Mesendoderm (in vitro differentiated cells): Measurements from ENCODE around the gene KRT86.

Experiments used
- DNase-seq: peaks from one replicate; pipeline ENCODE4 v3.0.0; 2013
- H2AK5ac ChIP-seq: 2 replicates; pipeline ENCODE4 v1.6.1; 2013; ENCODE audit warnings: low read length, inconsistent platforms
- H2BK120ac ChIP-seq: 2 replicates; pipeline ENCODE4 v1.6.1; 2013; ENCODE audit warnings: low read depth, mild to moderate bottlenecking, low read length, moderate library complexity, mixed read lengths
- H2BK15ac ChIP-seq: replicated peaks from 2 replicates; pipeline ENCODE4 v1.6.1; 2013; ENCODE audit warnings: low read depth, mild to moderate bottlenecking, moderate library complexity
- H2BK5ac ChIP-seq: 2 replicates; pipeline ENCODE4 v1.6.1; 2013; ENCODE audit warnings: low read length, inconsistent platforms
- H3K18ac ChIP-seq: 2 replicates; pipeline ENCODE4 v1.6.1; 2013; ENCODE audit warnings: mild to moderate bottlenecking, low read length, mixed read lengths
- H3K23ac ChIP-seq: one replicate; pipeline ENCODE4 v1.6.1; 2013; ENCODE audit warnings: low read length
- H3K27ac ChIP-seq: 2 replicates; pipeline ENCODE4 v1.5.1; 2013; ENCODE audit warnings: low read depth, mild to moderate bottlenecking, inconsistent platforms, low read length, moderate library complexity
- H3K27me3 ChIP-seq: 2 replicates; pipeline ENCODE4 v1.6.1; 2013; ENCODE audit warnings: low read length, control low read depth, mild to moderate bottlenecking, inconsistent platforms; ENCODE audit not compliant: insufficient read depth, poor library complexity
- H3K36me3 ChIP-seq: 2 replicates; pipeline ENCODE4 v1.6.1; 2013; ENCODE audit warnings: low read length, inconsistent platforms; ENCODE audit not compliant: control insufficient read depth, insufficient read depth
- H3K4ac ChIP-seq: one replicate; pipeline ENCODE4 v1.6.1; 2013; ENCODE audit warnings: low read depth, mild to moderate bottlenecking, low read length, moderate library complexity
- H3K4me1 ChIP-seq: 2 replicates; pipeline ENCODE4 v1.6.1; 2013; ENCODE audit warnings: low read depth, low read length, inconsistent platforms; ENCODE audit not compliant: control insufficient read depth
- H3K4me2 ChIP-seq: 2 replicates; pipeline ENCODE4 v1.6.1; 2013; ENCODE audit warnings: low read length
- H3K4me3 ChIP-seq: 2 replicates; pipeline ENCODE4 v1.5.1; 2013; ENCODE audit warnings: mild to moderate bottlenecking, low read length
- H3K56ac ChIP-seq: one replicate; pipeline ENCODE4 v1.6.1; 2013; ENCODE audit warnings: low read length
- H3K79me1 ChIP-seq: 2 replicates; pipeline ENCODE4 v1.6.1; 2013; ENCODE audit warnings: low read length, inconsistent platforms
- H3K79me2 ChIP-seq: 2 replicates; pipeline ENCODE4 v1.6.1; 2013; ENCODE audit warnings: mild to moderate bottlenecking, low read length; ENCODE audit not compliant: control insufficient read depth, insufficient read depth
- H3K9ac ChIP-seq: 2 replicates; pipeline ENCODE4 v1.6.1; 2013; ENCODE audit warnings: low read length, inconsistent platforms
- H4K5ac ChIP-seq: one replicate; pipeline ENCODE4 v1.6.1; 2013; ENCODE audit warnings: low read length
- H4K8ac ChIP-seq: one replicate; pipeline ENCODE4 v1.6.1; 2013; ENCODE audit warnings: low read depth, mild to moderate bottlenecking, control low read depth, low read length, moderate library complexity
- WGBS: extraction: QIAGEN DNeasy Blood & Tissue Kit; methylation state at CpG from one replicate; pipeline ENCODE4 v1.1.7; 2013; ENCODE audit warnings: low lambda C conversion rate, missing lambda C conversion rate; ENCODE audit not compliant: insufficient coverage; ENCODE audit errors: extremely low coverage; 5-methylcytosine and 5-hydroxymethylcytosine counted together

Gene KRT86

DNA sequence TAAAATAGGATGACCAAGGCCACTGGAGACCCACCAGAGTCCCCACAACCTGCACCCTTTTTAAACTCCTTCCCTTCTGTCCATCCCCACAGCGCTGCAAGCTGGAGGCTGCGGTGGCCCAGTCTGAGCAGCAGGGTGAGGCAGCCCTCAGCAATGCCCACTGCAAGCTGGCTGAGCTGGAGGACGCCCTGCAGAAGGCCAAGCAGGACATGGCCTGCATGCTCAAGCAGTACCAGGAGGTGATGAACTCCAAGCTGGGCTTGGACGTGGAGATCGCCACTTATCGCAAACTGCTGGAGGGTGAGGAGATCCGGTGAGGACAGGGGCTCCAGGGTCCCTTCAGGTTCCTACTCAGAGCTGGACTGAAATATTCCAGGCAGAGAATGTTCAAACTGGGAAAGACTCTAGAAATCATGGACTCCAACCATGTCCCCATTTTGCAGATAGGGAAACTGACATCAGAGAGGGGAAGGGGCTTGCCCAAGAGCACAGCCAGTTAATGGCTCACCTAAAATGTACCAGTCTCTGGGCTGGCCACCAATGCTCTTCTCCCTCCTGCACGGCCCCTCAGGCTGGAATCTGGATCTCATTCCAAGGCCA, 75.7 kb downstream of the KRT86 start:
- no peak for DNase-seq
- H4K5ac ChIP-seq: no peak overlapping the region
- no peak overlapping the region for H3K18ac ChIP-seq
- no peaks in the 10 kb centered on the region for H3K36me3 ChIP-seq
- no peak overlapping the region for H3K23ac ChIP-seq
- no peak overlapping the region for H3K27ac ChIP-seq
- no peak overlapping the region for H2BK5ac ChIP-seq
- no peak overlapping the region for H4K8ac ChIP-seq
- H3K4me1 ChIP-seq: no peaks in the 10 kb centered on the region
- no peak overlapping the region for H3K56ac ChIP-seq
- H3K27me3 ChIP-seq: no peaks in the 10 kb centered on the region
- H3K79me1 ChIP-seq: no peaks in the 10 kb centered on the region
- no peak overlapping the region for H2AK5ac ChIP-seq
- no peak overlapping the region for H3K4me2 ChIP-seq
- no CpG with 5 or more reads among the region's 8 CpGs for WGBS
- H3K9ac ChIP-seq: no peak overlapping the region
- no peak overlapping the region for H2BK120ac ChIP-seq
- H2BK15ac ChIP-seq: no peak overlapping the region
- no peak overlapping the region for H3K4ac ChIP-seq
- H3K79me2 ChIP-seq: no peaks in the 10 kb centered on the region
- H3K4me3 ChIP-seq: no peak overlapping the region

DNA sequence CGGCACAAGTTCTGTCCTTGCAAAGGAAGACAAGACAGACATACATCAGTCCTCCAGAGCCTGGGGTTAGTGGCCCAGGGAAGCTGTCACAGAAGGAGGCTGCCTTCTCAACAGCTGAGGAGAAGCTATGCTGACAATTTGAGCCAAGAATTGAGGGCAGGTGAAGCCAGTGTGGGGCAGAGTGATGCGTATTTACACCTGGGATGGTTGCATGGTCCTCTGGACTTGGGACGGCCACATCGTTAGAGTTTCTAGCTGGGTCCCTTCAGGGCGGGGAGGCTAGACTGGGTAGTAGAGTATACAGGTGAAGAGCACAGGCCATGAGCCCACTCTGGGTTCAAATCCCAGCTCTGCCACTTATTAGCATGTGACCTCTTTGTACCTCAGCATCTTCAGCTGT, 76.3 kb downstream of the KRT86 start:
- Histone ChIP-seq H3K79me1 (no peaks in the 10 kb centered on the region), H2BK5ac (no peak overlapping the region), H3K4me2 (no peak overlapping the region), H3K18ac (no peak overlapping the region), H3K56ac (no peak overlapping the region), H3K23ac (no peak overlapping the region), H3K4me3 (no peak overlapping the region), H4K5ac (no peak overlapping the region), H2BK15ac (no peak overlapping the region), H3K9ac (no peak overlapping the region), H2BK120ac (no peak overlapping the region), H3K36me3 (no peaks in the 10 kb centered on the region), H2AK5ac (no peak overlapping the region), H3K79me2 (no peaks in the 10 kb centered on the region), H4K8ac (no peak overlapping the region), H3K27ac (no peak overlapping the region), H3K27me3 (no peaks in the 10 kb centered on the region), H3K4me1 (no peaks in the 10 kb centered on the region), H3K4ac (no peak overlapping the region)
- no CpG with 5 or more reads among the region's 5 CpGs for WGBS
- no peak for DNase-seq

DNA sequence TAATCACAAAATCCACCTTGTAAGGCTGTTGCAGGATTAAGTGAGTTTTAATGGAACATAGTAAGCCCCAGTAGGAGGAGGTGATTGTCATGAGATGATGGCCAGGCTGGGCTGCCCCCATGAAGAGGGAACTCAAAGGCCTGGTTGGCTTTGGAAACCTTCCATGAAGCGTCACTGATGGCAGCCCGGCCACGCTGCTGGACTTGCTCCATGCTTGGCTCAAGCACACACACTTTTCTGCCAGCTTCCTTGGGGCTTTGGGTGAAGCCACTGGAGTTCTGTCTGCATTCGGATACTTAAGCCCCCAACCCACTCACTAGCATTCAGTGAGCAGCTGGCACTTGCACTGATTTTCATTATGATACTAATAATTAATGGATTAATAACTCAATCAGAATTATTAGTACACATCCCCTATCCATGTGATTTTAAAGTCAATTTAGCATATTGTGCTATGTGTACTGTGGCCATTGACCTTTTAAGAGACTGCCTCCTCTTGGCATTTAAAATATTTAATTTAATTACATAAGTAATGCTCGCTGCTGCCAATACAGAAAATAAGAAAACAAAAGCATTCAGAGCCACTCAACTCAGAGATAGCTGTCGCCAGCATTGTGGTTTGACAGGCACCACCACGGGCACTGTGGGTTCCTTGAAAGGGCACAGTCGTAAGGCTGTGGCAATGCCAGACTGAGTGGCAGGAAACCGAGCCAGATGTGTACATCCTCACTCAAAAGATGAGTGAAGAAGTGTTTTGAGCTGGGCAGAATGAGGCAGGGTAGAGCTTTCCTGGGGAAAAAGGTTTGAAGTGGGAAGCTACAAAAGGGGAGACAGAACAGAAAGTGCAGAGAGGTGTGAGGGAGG, 77.0 kb downstream of the KRT86 start:
- no peak overlapping the region for H3K18ac ChIP-seq
- no peaks in the 10 kb centered on the region for H3K79me1 ChIP-seq
- no peaks in the 10 kb centered on the region for H3K36me3 ChIP-seq
- H3K27me3 ChIP-seq: no peaks in the 10 kb centered on the region
- no peak overlapping the region for H4K8ac ChIP-seq
- H3K4me2 ChIP-seq: no peak overlapping the region
- H3K79me2 ChIP-seq: no peaks in the 10 kb centered on the region
- H2BK5ac ChIP-seq: no peak overlapping the region
- H3K23ac ChIP-seq: no peak overlapping the region
- H3K4me1 ChIP-seq: no peaks in the 10 kb centered on the region
- H2BK15ac ChIP-seq: no peak overlapping the region
- H3K56ac ChIP-seq: no peak overlapping the region
- no peak overlapping the region for H3K4ac ChIP-seq
- H2AK5ac ChIP-seq: no peak overlapping the region
- DNase-seq: no peak
- H3K4me3 ChIP-seq: no peak overlapping the region
- no peak overlapping the region for H3K27ac ChIP-seq
- H4K5ac ChIP-seq: no peak overlapping the region
- no CpG with 5 or more reads among the region's 9 CpGs for WGBS
- no peak overlapping the region for H2BK120ac ChIP-seq
- H3K9ac ChIP-seq: no peak overlapping the region

DNA sequence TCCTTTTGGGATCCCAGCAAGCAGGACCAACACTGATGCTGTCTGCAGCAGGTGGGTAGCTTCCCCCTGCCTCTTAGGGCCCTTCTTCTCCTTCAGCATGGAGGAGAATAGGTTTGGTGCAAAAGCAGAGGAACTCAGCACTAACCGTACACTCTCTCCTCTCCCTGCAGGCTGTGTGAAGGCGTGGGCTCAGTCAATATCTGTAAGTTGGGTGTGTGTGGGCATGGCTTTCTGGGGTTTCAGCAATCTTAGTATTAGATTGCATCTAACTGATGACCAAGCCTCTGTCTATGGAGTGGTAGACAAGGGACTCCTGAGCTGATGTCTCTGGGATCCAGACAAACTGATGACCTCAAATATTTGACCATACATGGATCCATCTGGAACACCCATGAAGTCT, 78.5 kb downstream of the KRT86 start:
- Histone ChIP-seq H3K4me3 (no peak overlapping the region), H3K23ac (no peak overlapping the region), H3K9ac (no peak overlapping the region), H2AK5ac (no peak overlapping the region), H4K5ac (no peak overlapping the region), H3K27ac (no peak overlapping the region), H2BK120ac (no peak overlapping the region), H3K36me3 (no peaks in the 10 kb centered on the region), H3K4me2 (no peak overlapping the region), H3K27me3 (no peaks in the 10 kb centered on the region), H3K4me1 (no peaks in the 10 kb centered on the region), H3K18ac (no peak overlapping the region), H4K8ac (no peak overlapping the region), H3K4ac (no peak overlapping the region), H2BK15ac (no peak overlapping the region), H3K56ac (no peak overlapping the region), H3K79me2 (no peaks in the 10 kb centered on the region), H2BK5ac (no peak overlapping the region), H3K79me1 (no peaks in the 10 kb centered on the region)
- no CpG with 5 or more reads among the region's 2 CpGs for WGBS
- DNase-seq: no peak

DNA sequence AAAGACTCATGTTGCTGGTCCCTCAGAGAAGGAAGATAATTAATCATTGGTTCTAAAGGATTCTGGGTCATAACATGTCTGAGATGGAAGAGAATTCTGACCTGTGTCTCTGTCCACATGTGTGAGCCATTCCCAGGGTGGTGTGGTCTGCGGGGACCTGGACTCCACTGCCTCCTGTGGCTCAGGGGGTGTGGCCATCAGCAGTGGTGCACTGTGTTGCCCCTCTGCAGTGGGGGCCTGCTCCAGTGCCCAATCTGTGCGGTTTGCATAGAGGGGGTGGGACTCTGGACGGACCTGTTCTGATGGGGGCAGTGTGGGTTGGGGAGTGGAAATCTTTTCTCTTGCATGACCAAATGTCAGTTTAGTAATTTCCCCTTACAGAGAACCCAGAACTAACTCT, 79.3 kb downstream of the KRT86 start:
- Histone ChIP-seq H3K4me2 (no peak overlapping the region), H3K36me3 (no peaks in the 10 kb centered on the region), H3K4me1 (no peaks in the 10 kb centered on the region), H3K27me3 (no peaks in the 10 kb centered on the region), H3K18ac (no peak overlapping the region), H3K79me1 (no peaks in the 10 kb centered on the region), H4K8ac (no peak overlapping the region), H3K27ac (no peak overlapping the region), H2BK15ac (no peak overlapping the region), H3K23ac (no peak overlapping the region), H3K9ac (no peak overlapping the region), H3K4ac (no peak overlapping the region), H3K79me2 (no peaks in the 10 kb centered on the region), H2BK5ac (no peak overlapping the region), H4K5ac (no peak overlapping the region), H3K4me3 (no peak overlapping the region), H2AK5ac (no peak overlapping the region), H2BK120ac (no peak overlapping the region), H3K56ac (no peak overlapping the region)
- no CpG with 5 or more reads among the region's 3 CpGs for WGBS
- DNase-seq: no peak
